SK-N-SH treated with all-trans-retinoic acid at 6 μM for 48 hours (cell line): ENCODE measurements around the gene TSC22D1.

Source experiments
- ATAC-seq: fragments of 200-7000 bp; cut with Tn5 transposase; 3 replicates; pipeline ENCODE4 v1.9.1; 2020; ENCODE audit warnings: mild to moderate bottlenecking, moderate library complexity
- ARNTL ChIP-seq: fragments of 450-650 bp; formaldehyde crosslinking; IDR thresholded peaks from 2 replicates; pipeline ENCODE4 v1.5.0; 2020; ENCODE audit warnings: low read depth, mild to moderate bottlenecking, moderate library complexity, borderline replicate concordance
- BACH2 ChIP-seq: fragments of 250-450 bp; sonication (Bioruptor Pico); IDR thresholded peaks from 2 replicates; pipeline ENCODE4 v1.9.0; 2021; ENCODE audit warnings: mild to moderate bottlenecking, borderline replicate concordance
- CSDC2 ChIP-seq: fragments of 250-450 bp; sonication (Bioruptor Pico); IDR thresholded peaks from 2 replicates; pipeline ENCODE4 v1.5.0; 2020; ENCODE audit warnings: mild to moderate bottlenecking, moderate library complexity
- ESRRG ChIP-seq: fragments of 250-450 bp; sonication (Bioruptor Pico); IDR thresholded peaks from 2 replicates; pipeline ENCODE4 v1.6.1; 2021; ENCODE audit warnings: mild to moderate bottlenecking
- OSR1 ChIP-seq: fragments of 250-450 bp; sonication (Bioruptor Pico); IDR thresholded peaks from 2 replicates; pipeline ENCODE4 v1.8.0; 2022; ENCODE audit warnings: moderate library complexity, mild to moderate bottlenecking, inconsistent platforms
- PPARA ChIP-seq: fragments of 250-450 bp; sonication (Bioruptor Pico); IDR thresholded peaks from 2 replicates; pipeline ENCODE4 v1.5.0; 2020; ENCODE audit warnings: mild to moderate bottlenecking, borderline replicate concordance
- SNAI2 ChIP-seq: fragments of 250-450 bp; sonication (Bioruptor Pico); IDR thresholded peaks from 2 replicates; pipeline ENCODE4 v1.5.0; 2020; ENCODE audit warnings: mild to moderate bottlenecking, moderate library complexity
- TCF4 ChIP-seq: fragments of 250-450 bp; sonication (Bioruptor Pico); IDR thresholded peaks from 2 replicates; pipeline ENCODE4 v1.8.0; 2021; ENCODE audit warnings: mild to moderate bottlenecking, moderate library complexity, borderline replicate concordance
- TOX ChIP-seq: fragments of 250-450 bp; sonication (Bioruptor Pico); IDR thresholded peaks from 2 replicates; pipeline ENCODE4 v1.8.0; 2021; ENCODE audit warnings: mild to moderate bottlenecking, moderate library complexity, borderline replicate concordance
- ZC3H10 ChIP-seq: fragments of 250-450 bp; sonication (Bioruptor Pico); IDR thresholded peaks from 2 replicates; pipeline ENCODE4 v1.5.1; 2021; ENCODE audit warnings: mild to moderate bottlenecking, moderate library complexity
- ZFP3 ChIP-seq: fragments of 250-450 bp; sonication (Bioruptor Pico); IDR thresholded peaks from 2 replicates; pipeline ENCODE4 v1.5.0; 2020; ENCODE audit warnings: mild to moderate bottlenecking, moderate library complexity
- ZFP30 ChIP-seq: fragments of 450-650 bp; formaldehyde crosslinking; IDR thresholded peaks from 2 replicates; pipeline ENCODE4 v1.5.0; 2022; ENCODE audit warnings: mild to moderate bottlenecking, moderate library complexity
- ZNF565 ChIP-seq: fragments of 450-650 bp; formaldehyde crosslinking; conservative IDR thresholded peaks from 2 replicates; pipeline ENCODE4 v1.5.0; 2020; ENCODE audit warnings: low read depth, mild to moderate bottlenecking, moderate library complexity
- ZNF70 ChIP-seq: fragments of 450-650 bp; formaldehyde crosslinking; IDR thresholded peaks from 2 replicates; pipeline ENCODE4 v1.5.0; 2020; ENCODE audit warnings: mild to moderate bottlenecking, moderate library complexity
- ZNF8 ChIP-seq: fragments of 450-650 bp; formaldehyde crosslinking; IDR thresholded peaks from 2 replicates; pipeline ENCODE4 v1.5.0; 2020; ENCODE audit warnings: mild to moderate bottlenecking, moderate library complexity
- TF ChIP-seq, protein P1 (sequence below): fragments of 250-450 bp; sonication (Bioruptor Pico); IDR thresholded peaks from 2 replicates; pipeline ENCODE4 v1.8.0; 2021; ENCODE audit warnings: low read depth, mild to moderate bottlenecking, moderate library complexity, borderline replicate concordance
- TF ChIP-seq, protein P2 (sequence below): fragments of 250-450 bp; sonication (Bioruptor Pico); IDR thresholded peaks from 2 replicates; pipeline ENCODE4 v1.8.0; 2020; ENCODE audit warnings: mild to moderate bottlenecking, moderate library complexity, borderline replicate concordance
- TF ChIP-seq, protein P3 (sequence below): fragments of 250-450 bp; sonication (Bioruptor Pico); IDR thresholded peaks from 2 replicates; pipeline ENCODE4 v1.5.0; 2020; ENCODE audit warnings: mild to moderate bottlenecking, moderate library complexity
- TF ChIP-seq, protein P4 (sequence below): fragments of 250-450 bp; sonication (Bioruptor Pico); IDR thresholded peaks from 2 replicates; pipeline ENCODE4 v1.5.1; 2021; ENCODE audit warnings: mild to moderate bottlenecking, moderate library complexity

TSC22D1 gene

DNA sequence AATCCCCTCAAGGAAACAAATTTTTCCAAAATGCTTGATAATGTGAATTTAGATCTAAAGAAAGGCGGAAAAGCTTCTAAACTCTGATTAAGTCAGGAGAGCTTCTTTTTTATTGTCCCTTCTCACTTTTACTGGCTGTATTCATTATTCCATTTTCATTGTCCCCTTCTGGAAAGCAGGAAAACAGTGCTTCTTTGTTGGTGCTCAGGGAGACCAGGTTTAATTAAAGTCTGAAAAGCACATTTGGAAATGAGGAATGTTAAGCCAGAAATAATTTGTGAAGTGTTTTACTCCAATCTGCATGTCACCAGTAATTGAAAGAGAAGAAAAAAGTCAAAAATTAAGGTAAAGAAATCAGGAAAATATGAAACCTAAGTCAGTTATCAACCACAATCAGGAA, 43.5 kb upstream of the TSC22D1 start (continued):
- TF ChIP-seq, protein P1, sequence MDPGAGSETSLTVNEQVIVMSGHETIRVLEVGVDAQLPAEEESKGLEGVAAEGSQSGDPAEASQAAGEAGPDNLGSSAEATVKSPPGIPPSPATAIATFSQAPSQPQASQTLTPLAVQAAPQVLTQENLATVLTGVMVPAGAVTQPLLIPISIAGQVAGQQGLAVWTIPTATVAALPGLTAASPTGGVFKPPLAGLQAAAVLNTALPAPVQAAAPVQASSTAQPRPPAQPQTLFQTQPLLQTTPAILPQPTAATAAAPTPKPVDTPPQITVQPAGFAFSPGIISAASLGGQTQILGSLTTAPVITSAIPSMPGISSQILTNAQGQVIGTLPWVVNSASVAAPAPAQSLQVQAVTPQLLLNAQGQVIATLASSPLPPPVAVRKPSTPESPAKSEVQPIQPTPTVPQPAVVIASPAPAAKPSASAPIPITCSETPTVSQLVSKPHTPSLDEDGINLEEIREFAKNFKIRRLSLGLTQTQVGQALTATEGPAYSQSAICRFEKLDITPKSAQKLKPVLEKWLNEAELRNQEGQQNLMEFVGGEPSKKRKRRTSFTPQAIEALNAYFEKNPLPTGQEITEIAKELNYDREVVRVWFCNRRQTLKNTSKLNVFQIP (CRISPR knock-in tag): no peak
- TF ChIP-seq PPARA: no peak
- TF ChIP-seq, all 23 proteins: peak for 0

DNA sequence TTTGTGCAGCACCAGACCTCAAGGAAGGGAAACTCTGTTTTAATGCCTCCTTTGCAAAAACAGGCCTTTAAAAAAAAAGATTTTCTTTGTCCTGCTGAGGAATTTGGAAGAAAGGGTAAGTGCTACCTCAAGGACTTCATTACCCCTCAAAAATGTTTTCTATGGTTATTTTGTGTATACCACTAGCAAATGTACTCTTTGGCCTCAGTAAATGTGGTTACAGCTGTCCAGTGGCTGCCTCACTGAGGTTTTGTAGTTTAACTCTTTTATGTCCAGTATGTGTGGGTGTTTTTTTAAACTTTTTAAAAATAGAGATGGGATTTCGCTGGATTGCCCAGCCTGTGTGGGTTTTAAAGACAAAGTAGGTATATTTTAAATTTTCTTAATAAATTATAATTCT, 42.2 kb upstream of the TSC22D1 start:
- no peak for ATAC-seq
- TF ChIP-seq ZC3H10 (CRISPR knock-in tag) (no peak), ZFP3 (CRISPR knock-in tag) (no peak), ESRRG (CRISPR knock-in tag) (no peak), ZNF565 (CRISPR knock-in tag) (no peak), ZNF8 (no peak), ZFP30 (no peak), ZNF70 (no peak), CSDC2 (CRISPR knock-in tag) (no peak), SNAI2 (CRISPR knock-in tag) (no peak), BACH2 (CRISPR knock-in tag) (no peak), TCF4 (CRISPR knock-in tag) (no peak)
- TF ChIP-seq, protein P2, sequence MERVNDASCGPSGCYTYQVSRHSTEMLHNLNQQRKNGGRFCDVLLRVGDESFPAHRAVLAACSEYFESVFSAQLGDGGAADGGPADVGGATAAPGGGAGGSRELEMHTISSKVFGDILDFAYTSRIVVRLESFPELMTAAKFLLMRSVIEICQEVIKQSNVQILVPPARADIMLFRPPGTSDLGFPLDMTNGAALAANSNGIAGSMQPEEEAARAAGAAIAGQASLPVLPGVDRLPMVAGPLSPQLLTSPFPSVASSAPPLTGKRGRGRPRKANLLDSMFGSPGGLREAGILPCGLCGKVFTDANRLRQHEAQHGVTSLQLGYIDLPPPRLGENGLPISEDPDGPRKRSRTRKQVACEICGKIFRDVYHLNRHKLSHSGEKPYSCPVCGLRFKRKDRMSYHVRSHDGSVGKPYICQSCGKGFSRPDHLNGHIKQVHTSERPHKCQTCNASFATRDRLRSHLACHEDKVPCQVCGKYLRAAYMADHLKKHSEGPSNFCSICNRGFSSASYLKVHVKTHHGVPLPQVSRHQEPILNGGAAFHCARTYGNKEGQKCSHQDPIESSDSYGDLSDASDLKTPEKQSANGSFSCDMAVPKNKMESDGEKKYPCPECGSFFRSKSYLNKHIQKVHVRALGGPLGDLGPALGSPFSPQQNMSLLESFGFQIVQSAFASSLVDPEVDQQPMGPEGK (CRISPR knock-in tag): no peak
- TF ChIP-seq, protein P1 (CRISPR knock-in tag): no peak
- TF ChIP-seq, protein P3, sequence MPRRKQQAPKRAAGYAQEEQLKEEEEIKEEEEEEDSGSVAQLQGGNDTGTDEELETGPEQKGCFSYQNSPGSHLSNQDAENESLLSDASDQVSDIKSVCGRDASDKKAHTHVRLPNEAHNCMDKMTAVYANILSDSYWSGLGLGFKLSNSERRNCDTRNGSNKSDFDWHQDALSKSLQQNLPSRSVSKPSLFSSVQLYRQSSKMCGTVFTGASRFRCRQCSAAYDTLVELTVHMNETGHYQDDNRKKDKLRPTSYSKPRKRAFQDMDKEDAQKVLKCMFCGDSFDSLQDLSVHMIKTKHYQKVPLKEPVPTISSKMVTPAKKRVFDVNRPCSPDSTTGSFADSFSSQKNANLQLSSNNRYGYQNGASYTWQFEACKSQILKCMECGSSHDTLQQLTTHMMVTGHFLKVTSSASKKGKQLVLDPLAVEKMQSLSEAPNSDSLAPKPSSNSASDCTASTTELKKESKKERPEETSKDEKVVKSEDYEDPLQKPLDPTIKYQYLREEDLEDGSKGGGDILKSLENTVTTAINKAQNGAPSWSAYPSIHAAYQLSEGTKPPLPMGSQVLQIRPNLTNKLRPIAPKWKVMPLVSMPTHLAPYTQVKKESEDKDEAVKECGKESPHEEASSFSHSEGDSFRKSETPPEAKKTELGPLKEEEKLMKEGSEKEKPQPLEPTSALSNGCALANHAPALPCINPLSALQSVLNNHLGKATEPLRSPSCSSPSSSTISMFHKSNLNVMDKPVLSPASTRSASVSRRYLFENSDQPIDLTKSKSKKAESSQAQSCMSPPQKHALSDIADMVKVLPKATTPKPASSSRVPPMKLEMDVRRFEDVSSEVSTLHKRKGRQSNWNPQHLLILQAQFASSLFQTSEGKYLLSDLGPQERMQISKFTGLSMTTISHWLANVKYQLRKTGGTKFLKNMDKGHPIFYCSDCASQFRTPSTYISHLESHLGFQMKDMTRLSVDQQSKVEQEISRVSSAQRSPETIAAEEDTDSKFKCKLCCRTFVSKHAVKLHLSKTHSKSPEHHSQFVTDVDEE (CRISPR knock-in tag): no peak
- TF ChIP-seq, protein P4, sequence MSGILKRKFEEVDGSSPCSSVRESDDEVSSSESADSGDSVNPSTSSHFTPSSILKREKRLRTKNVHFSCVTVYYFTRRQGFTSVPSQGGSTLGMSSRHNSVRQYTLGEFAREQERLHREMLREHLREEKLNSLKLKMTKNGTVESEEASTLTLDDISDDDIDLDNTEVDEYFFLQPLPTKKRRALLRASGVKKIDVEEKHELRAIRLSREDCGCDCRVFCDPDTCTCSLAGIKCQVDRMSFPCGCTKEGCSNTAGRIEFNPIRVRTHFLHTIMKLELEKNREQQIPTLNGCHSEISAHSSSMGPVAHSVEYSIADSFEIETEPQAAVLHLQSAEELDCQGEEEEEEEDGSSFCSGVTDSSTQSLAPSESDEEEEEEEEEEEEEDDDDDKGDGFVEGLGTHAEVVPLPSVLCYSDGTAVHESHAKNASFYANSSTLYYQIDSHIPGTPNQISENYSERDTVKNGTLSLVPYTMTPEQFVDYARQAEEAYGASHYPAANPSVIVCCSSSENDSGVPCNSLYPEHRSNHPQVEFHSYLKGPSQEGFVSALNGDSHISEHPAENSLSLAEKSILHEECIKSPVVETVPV (CRISPR knock-in tag): no peak

DNA sequence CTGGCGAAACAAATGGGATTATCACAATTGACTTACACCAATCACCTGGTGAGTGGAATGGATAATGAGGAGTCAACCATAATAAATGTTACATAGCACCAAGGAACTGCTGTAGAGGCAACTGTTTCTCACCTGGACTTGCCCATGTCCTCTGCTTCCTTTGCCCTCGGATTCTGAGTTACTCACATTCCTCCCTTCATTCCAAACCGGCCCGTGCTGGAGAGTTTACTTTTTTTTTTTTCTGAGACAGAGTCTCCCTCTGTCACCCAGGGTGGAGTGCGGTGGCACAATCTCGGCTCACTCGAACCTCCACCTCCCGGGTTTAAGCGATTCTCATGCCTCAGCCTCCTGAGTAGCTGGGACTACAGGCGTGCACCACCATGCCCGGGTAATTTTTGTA, 41.5 kb upstream of the TSC22D1 start:
- ATAC-seq: no peak
- no peak for TF ChIP-seq ESRRG (CRISPR knock-in tag)
- TF ChIP-seq, protein P4 (CRISPR knock-in tag): no peak
- no peak for TF ChIP-seq ZNF565 (CRISPR knock-in tag)
- TF ChIP-seq OSR1 (CRISPR knock-in tag): no peak

DNA sequence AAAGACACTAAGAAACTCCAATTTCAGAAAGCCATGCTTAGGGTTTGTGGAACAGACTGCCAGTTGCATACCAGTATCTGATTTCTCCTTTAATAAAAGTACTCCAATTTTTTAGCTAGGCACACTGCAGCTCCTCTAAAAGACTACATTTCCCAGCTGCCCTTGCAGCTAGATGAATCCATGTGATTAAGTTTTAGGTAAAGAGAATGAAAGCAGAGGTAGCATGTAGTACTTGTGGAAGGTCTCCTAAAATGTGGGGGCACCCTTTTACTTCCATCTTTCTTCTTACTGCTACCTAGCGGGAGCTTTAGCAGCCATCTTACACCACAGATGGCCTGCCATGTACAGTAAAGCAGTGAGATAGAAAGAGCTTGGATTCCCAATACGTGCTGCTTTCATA, 33.0 kb upstream of the TSC22D1 start:
- ATAC-seq: no peak
- TF ChIP-seq ARNTL (CRISPR knock-in tag) (no peak), BACH2 (CRISPR knock-in tag) (no peak), CSDC2 (CRISPR knock-in tag) (no peak), OSR1 (CRISPR knock-in tag) (no peak), ZFP3 (CRISPR knock-in tag) (no peak), TOX (no peak), ZFP30 (no peak), ESRRG (CRISPR knock-in tag) (no peak), SNAI2 (CRISPR knock-in tag) (no peak)
- TF ChIP-seq, protein P2 (CRISPR knock-in tag): no peak
- TF ChIP-seq, protein P3 (CRISPR knock-in tag): no peak
